SK-N-SH (cell line): Measurements from ENCODE around the gene NUDT13.

ENCODE experiments used
- CTCF ChIP-seq: fragments of 200-600 bp; sonication (generic); IDR thresholded peaks from 2 replicates; pipeline ENCODE4 v1.6.1; 2017; ENCODE audit warnings: antibody characterized with exemption, mild to moderate bottlenecking, moderate library complexity
- EZH2phosphoT487 ChIP-seq: fragments of 200-600 bp; sonication (generic); IDR thresholded peaks from 2 replicates; pipeline ENCODE4 v1.6.1; 2017; ENCODE audit warnings: low read depth, mixed run types, mild to moderate bottlenecking, antibody characterized with exemption, moderate library complexity, borderline replicate concordance
- FOXJ3 ChIP-seq: sonication (generic); formaldehyde crosslinking; IDR thresholded peaks from 2 replicates; pipeline ENCODE4 v1.5.1; 2020; ENCODE audit warnings: mild to moderate bottlenecking, missing genetic modification reagents
- POLR2AphosphoS5 ChIP-seq: IDR thresholded peaks from 2 replicates; pipeline ENCODE4 v1.6.1; 2012; ENCODE audit warnings: low read depth, low read length
- YY1 ChIP-seq: IDR thresholded peaks from 2 replicates; pipeline ENCODE4 v1.4.0; 2012; ENCODE audit warnings: low read depth, mild to moderate bottlenecking

- TF ChIP-seq CTCF (no peak), POLR2AphosphoS5 (no peak), EZH2phosphoT487 (no peak), FOXJ3 (CRISPR knock-in tag) (no peak), YY1 (no peak)
Measured at GRCh38 chr10:73073627-73074026, 36.6 kb upstream of the NUDT13 start.
